SK-N-MC (cell line): ENCODE measurements around the gene CBLL1.

ENCODE experiments used
- EZH2 ChIP-seq: fragments of 200-600 bp; sonication (generic); IDR thresholded peaks from one replicate; pipeline ENCODE4 v1.6.1; 2017; ENCODE audit warnings: antibody characterized with exemption
- FOXP2 ChIP-seq: optimal IDR thresholded peaks from 2 replicates; pipeline ENCODE3; 2011; ENCODE audit warnings: mild to moderate bottlenecking, moderate library complexity; ENCODE audit not compliant: insufficient read depth; ENCODE audit errors: extremely low read length, control extremely low read depth
- POLR2AphosphoS5 ChIP-seq: IDR thresholded peaks from 2 replicates; pipeline ENCODE4 v1.6.1; 2012; ENCODE audit warnings: mild to moderate bottlenecking, low read depth, low read length, borderline replicate concordance

- TF ChIP-seq EZH2 (no peak), POLR2AphosphoS5 (no peak), FOXP2 (no peak)
Measured at GRCh38 chr7:107785170-107785569, 41.2 kb downstream of the CBLL1 start.
